HG03378 (cell line): ENCODE data around the gene ENO3.

ENCODE experiments used
- ATAC-seq: cut with Tn5 transposase; IDR thresholded peaks from one replicate; pipeline ENCODE4 v1.9.1; 2021; ENCODE audit warnings: mild to moderate bottlenecking, moderate library complexity; ENCODE audit not compliant: unreplicated experiment

ENO3 gene

GRCh38 chr17:5003214-5003867, 52.4 kb downstream of the ENO3 start:
- ATAC-seq = no peak
